HEK293 (cell line): ENCODE measurements around the gene ZNF664.

ENCODE experiments used
- CTCF ChIA-PET: fragments of 350-600 bp; formaldehyde crosslinking; extraction: SDS; loops from one replicate; lab custom pipeline; 2021; ENCODE audit warnings: antibody characterized with exemption; lab: Yijun Ruan, JAX
- POLR2A ChIA-PET: fragments of 300-600 bp; formaldehyde crosslinking; extraction: SDS; loops from one replicate; lab custom pipeline; 2020; ENCODE audit warnings: antibody characterized with exemption, inconsistent platforms; lab: Yijun Ruan, JAX
- H3K27ac ChIP-seq: fragments of 200-500 bp; sonication (Bioruptor generic); 2 replicates; pipeline ENCODE4 v1.5.1; 2014; ENCODE audit warnings: low read depth, low read length, control low read depth, inconsistent platforms; ENCODE audit errors: extremely low read depth
- H3K36me3 ChIP-seq, 2 experiments: fragments of 200-500 bp in 1 of 2; sonication (Bioruptor generic) in 1 of 2; 1 replicate in 1 of 2; 2 replicates in 1 of 2; pipeline ENCODE4 v1.5.1; 2014 to 2017; ENCODE audit warnings: inconsistent platforms in 2 of 2, low read length in 2 of 2; ENCODE audit not compliant: control insufficient read depth in 2 of 2, insufficient read depth in 1 of 2
- H3K4me1 ChIP-seq: fragments of 200-500 bp; sonication (Bioruptor generic); 2 replicates; pipeline ENCODE4 v1.5.1; 2014; ENCODE audit warnings: mild to moderate bottlenecking, low read length, inconsistent platforms; ENCODE audit not compliant: control insufficient read depth, insufficient read depth
- H3K4me3 ChIP-seq: 2 replicates; pipeline ENCODE4 v1.5.1; 2011; ENCODE audit warnings: low read depth, mild to moderate bottlenecking, control low read depth, low read length, moderate library complexity
- H3K9me3 ChIP-seq: fragments of 200-500 bp; sonication (Bioruptor generic); 2 replicates; pipeline ENCODE4 v1.5.1; 2014; ENCODE audit warnings: low read depth, low read length, inconsistent platforms; ENCODE audit not compliant: control insufficient read depth, insufficient read depth
- GLIS2 ChIP-seq: fragments of 450-650 bp; formaldehyde crosslinking; IDR thresholded peaks from 2 replicates; pipeline ENCODE4 v1.5.1; 2016; ENCODE audit warnings: missing biosample characterization, missing genetic modification characterization
- HOXA7 ChIP-seq: sonication (generic); formaldehyde crosslinking; IDR thresholded peaks from 2 replicates; pipeline ENCODE4 v1.8.1; 2022; ENCODE audit warnings: missing genetic modification reagents, borderline replicate concordance
- KLF7 ChIP-seq: fragments of 450-650 bp; formaldehyde crosslinking; IDR thresholded peaks from 2 replicates; pipeline ENCODE4 v1.5.1; 2016; ENCODE audit warnings: missing biosample characterization, missing genetic modification characterization, borderline replicate concordance
- RBAK ChIP-seq: fragments of 450-650 bp; formaldehyde crosslinking; IDR thresholded peaks from 2 replicates; pipeline ENCODE4 v1.5.1; 2016; ENCODE audit warnings: missing biosample characterization, missing genetic modification characterization
- SP7 ChIP-seq: fragments of 450-650 bp; formaldehyde crosslinking; IDR thresholded peaks from 2 replicates; pipeline ENCODE4 v1.5.1; 2016; ENCODE audit warnings: missing biosample characterization, missing genetic modification characterization
- ZBTB21 ChIP-seq: fragments of 450-650 bp; formaldehyde crosslinking; IDR thresholded peaks from 2 replicates; pipeline ENCODE4 v1.5.1; 2017; ENCODE audit warnings: missing biosample characterization, missing genetic modification characterization
- ZBTB48 ChIP-seq: fragments of 450-650 bp; formaldehyde crosslinking; IDR thresholded peaks from 2 replicates; pipeline ENCODE4 v1.5.1; 2016; ENCODE audit warnings: missing biosample characterization, missing genetic modification characterization
- ZBTB8A ChIP-seq: fragments of 450-650 bp; formaldehyde crosslinking; IDR thresholded peaks from 2 replicates; pipeline ENCODE4 v1.5.1; 2016; ENCODE audit warnings: missing biosample characterization, missing genetic modification characterization
- ZNF335 ChIP-seq: fragments of 450-650 bp; formaldehyde crosslinking; conservative IDR thresholded peaks from 2 replicates; pipeline ENCODE4 v1.5.1; 2016; ENCODE audit warnings: missing biosample characterization, missing genetic modification characterization
- ZNF394 ChIP-seq: fragments of 450-650 bp; formaldehyde crosslinking; IDR thresholded peaks from 2 replicates; pipeline ENCODE4 v1.5.1; 2016; ENCODE audit warnings: missing biosample characterization, missing genetic modification characterization, mild to moderate bottlenecking, moderate library complexity, borderline replicate concordance
- ZNF433 ChIP-seq: fragments of 450-650 bp; formaldehyde crosslinking; IDR thresholded peaks from 2 replicates; pipeline ENCODE4 v1.5.1; 2016; ENCODE audit warnings: missing biosample characterization, missing genetic modification characterization, low read depth
- ZNF529 ChIP-seq: fragments of 450-650 bp; formaldehyde crosslinking; IDR thresholded peaks from 2 replicates; pipeline ENCODE4 v1.5.1; 2017; ENCODE audit warnings: missing genetic modification characterization, missing biosample characterization; ENCODE audit not compliant: insufficient replicate concordance
- ZNF530 ChIP-seq: fragments of 450-650 bp; formaldehyde crosslinking; IDR thresholded peaks from 2 replicates; pipeline ENCODE4 v1.5.1; 2016; ENCODE audit warnings: low read depth, missing biosample characterization, missing genetic modification characterization
- ZNF561 ChIP-seq: fragments of 450-650 bp; IDR thresholded peaks from 2 replicates; pipeline ENCODE4 v1.5.1; 2018; ENCODE audit warnings: missing biosample characterization, missing genetic modification characterization, borderline replicate concordance
- ZNF596 ChIP-seq: fragments of 450-650 bp; IDR thresholded peaks from 2 replicates; pipeline ENCODE4 v1.5.0; 2018; ENCODE audit warnings: missing biosample characterization, mild to moderate bottlenecking, missing genetic modification characterization, moderate library complexity
- ZNF610 ChIP-seq: fragments of 450-650 bp; formaldehyde crosslinking; IDR thresholded peaks from 2 replicates; pipeline ENCODE4 v1.5.1; 2016; ENCODE audit warnings: missing biosample characterization, missing genetic modification characterization, borderline replicate concordance
- ZNF626 ChIP-seq: fragments of 450-650 bp; sonication (Bioruptor Pico); formaldehyde crosslinking; IDR thresholded peaks from 2 replicates; pipeline ENCODE4 v1.5.1; 2018; ENCODE audit warnings: missing biosample characterization, missing genetic modification characterization, inconsistent platforms
- ZNF629 ChIP-seq: fragments of 450-650 bp; formaldehyde crosslinking; IDR thresholded peaks from 2 replicates; pipeline ENCODE4 v1.5.1; 2017; ENCODE audit warnings: missing biosample characterization, missing genetic modification characterization
- ZNF791 ChIP-seq: fragments of 450-650 bp; formaldehyde crosslinking; IDR thresholded peaks from 2 replicates; pipeline ENCODE4 v1.5.1; 2016; ENCODE audit warnings: missing biosample characterization, missing genetic modification characterization
- TF ChIP-seq, protein P1 (sequence below): fragments of 450-650 bp; formaldehyde crosslinking; conservative IDR thresholded peaks from 2 replicates; pipeline ENCODE4 v1.5.1; 2016; ENCODE audit warnings: low read depth, missing biosample characterization, missing genetic modification characterization
- TF ChIP-seq, protein P2 (sequence below): fragments of 450-650 bp; formaldehyde crosslinking; IDR thresholded peaks from 2 replicates; pipeline ENCODE4 v1.5.1; 2016; ENCODE audit warnings: missing biosample characterization, missing genetic modification characterization
- TF ChIP-seq, protein P3 (sequence below): fragments of 450-650 bp; formaldehyde crosslinking; IDR thresholded peaks from 2 replicates; pipeline ENCODE4 v1.5.1; 2016; ENCODE audit warnings: missing biosample characterization, missing genetic modification characterization
- TF ChIP-seq, protein P4 (sequence below): fragments of 450-650 bp; formaldehyde crosslinking; IDR thresholded peaks from 2 replicates; pipeline ENCODE4 v1.5.1; 2016; ENCODE audit warnings: missing biosample characterization, missing genetic modification characterization, low read depth

Gene ZNF664

DNA sequence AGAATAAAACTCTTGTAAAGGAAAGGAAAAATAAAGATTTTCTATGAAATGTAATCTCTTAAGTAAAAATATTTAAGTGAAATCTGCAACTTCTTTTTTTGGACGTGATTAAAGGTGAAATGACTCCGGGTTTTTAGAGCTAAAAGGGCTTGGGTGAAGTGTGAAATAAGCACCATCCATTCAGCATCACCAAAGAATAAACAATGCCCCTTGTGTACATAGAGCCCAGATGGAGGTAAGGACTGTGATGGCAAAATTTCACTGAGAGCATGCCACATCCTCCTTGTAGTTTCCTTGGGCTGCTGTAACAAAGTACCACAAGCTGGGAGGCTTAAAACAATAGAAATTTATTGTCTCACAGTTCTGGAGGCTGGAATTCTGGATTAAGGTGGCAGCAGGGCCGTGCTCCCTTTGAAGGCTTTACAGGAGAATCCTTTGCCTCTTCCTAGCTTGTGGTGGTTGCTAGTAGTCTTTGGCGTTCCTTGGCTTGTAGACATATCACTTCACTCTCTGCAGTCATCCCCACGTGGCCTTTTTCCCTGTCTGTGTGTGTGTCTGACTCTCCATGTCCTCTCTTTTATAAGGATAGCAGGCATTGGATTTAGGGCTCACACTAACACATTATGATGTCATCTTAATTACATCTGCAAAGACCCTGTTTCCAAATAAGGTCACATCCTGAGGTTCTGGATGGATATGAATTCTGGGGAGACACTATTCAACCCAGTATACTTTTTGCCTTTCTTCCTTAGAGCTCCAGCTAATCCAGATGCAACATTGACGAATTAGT lies 24.2 kb downstream of the ZNF664 start:
- POLR2A ChIA-PET: interaction anchor here (1.3 kb wide), 1 partner anchor 19 kb away, joined by 3 read pairs; no protein-coding TSS in a partner anchor

DNA sequence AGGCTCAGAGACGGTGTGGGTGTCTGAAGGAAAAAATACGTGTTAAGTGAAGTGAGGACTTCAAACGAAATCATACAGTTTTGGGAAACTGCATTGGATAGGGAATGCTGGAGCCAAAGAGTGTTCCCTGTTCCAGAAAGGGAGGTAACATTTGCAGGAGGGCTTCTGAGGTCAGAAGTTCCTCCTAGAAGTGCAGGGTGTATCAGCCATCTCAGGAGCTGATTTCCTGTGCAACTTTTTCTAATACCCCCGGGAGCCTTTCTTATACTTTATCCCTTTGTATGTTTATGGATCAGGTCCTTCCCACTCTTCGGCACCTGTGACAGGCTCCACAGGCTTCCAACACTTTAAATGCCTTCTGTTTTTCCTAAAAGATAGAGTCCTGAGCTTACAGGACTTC lies 24.9 kb downstream of the ZNF664 start:
- H3K9me3 ChIP-seq: no peaks in the 10 kb centered on the region
- ChIA-PET CTCF (interaction anchor here (0.5 to 1.3 kb wide), 3 partner anchors 11 to 369 kb away, joined by 3 to 6 read pairs (median 4); no protein-coding TSS in a partner anchor), POLR2A (no interaction called here)
- no peaks in the 10 kb centered on the region; the same call in 1 of the 2 replicates for H3K4me1 ChIP-seq
- H3K4me3 ChIP-seq: no peak overlapping the region
- TF ChIP-seq ZNF530 (tag by site-specific recombination) (no peak), ZBTB48 (no peak), ZNF610 (tag by site-specific recombination) (no peak), ZBTB8A (tag by site-specific recombination) (no peak), ZNF791 (no peak), KLF7 (tag by site-specific recombination) (no peak), ZBTB21 (no peak), ZNF596 (tag by site-specific recombination) (no peak), ZNF626 (tag by site-specific recombination) (no peak), ZNF433 (tag by site-specific recombination) (no peak), ZNF394 (tag by site-specific recombination) (no peak), ZNF529 (tag by site-specific recombination) (no peak), GLIS2 (no peak), HOXA7 (CRISPR knock-in tag) (no peak)
- TF ChIP-seq, protein P1, sequence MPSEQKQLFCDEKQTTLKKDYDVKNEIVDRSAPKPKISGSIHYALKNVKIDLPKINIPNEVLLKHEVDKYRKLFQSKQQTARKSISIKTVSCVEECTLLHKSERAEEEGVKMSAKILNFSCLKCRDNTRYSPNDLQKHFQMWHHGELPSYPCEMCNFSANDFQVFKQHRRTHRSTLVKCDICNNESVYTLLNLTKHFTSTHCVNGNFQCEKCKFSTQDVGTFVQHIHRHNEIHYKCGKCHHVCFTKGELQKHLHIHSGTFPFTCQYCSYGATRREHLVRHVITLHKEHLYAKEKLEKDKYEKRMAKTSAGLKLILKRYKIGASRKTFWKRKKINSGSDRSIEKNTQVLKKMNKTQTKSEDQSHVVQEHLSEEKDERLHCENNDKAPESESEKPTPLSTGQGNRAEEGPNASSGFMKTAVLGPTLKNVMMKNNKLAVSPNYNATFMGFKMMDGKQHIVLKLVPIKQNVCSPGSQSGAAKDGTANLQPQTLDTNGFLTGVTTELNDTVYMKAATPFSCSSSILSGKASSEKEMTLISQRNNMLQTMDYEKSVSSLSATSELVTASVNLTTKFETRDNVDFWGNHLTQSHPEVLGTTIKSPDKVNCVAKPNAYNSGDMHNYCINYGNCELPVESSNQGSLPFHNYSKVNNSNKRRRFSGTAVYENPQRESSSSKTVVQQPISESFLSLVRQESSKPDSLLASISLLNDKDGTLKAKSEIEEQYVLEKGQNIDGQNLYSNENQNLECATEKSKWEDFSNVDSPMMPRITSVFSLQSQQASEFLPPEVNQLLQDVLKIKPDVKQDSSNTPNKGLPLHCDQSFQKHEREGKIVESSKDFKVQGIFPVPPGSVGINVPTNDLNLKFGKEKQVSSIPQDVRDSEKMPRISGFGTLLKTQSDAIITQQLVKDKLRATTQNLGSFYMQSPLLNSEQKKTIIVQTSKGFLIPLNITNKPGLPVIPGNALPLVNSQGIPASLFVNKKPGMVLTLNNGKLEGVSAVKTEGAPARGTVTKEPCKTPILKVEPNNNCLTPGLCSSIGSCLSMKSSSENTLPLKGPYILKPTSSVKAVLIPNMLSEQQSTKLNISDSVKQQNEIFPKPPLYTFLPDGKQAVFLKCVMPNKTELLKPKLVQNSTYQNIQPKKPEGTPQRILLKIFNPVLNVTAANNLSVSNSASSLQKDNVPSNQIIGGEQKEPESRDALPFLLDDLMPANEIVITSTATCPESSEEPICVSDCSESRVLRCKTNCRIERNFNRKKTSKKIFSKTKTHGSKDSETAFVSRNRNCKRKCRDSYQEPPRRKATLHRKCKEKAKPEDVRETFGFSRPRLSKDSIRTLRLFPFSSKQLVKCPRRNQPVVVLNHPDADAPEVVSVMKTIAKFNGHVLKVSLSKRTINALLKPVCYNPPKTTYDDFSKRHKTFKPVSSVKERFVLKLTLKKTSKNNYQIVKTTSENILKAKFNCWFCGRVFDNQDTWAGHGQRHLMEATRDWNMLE (tag by site-specific recombination): no peak
- TF ChIP-seq, protein P2, sequence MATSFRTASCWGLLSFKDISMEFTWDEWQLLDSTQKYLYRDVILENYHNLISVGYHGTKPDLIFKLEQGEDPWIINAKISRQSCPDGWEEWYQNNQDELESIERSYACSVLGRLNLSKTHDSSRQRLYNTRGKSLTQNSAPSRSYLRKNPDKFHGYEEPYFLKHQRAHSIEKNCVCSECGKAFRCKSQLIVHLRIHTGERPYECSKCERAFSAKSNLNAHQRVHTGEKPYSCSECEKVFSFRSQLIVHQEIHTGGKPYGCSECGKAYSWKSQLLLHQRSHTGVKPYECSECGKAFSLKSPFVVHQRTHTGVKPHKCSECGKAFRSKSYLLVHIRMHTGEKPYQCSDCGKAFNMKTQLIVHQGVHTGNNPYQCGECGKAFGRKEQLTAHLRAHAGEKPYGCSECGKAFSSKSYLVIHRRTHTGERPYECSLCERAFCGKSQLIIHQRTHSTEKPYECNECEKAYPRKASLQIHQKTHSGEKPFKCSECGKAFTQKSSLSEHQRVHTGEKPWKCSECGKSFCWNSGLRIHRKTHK: no peak
- TF ChIP-seq, protein P3, sequence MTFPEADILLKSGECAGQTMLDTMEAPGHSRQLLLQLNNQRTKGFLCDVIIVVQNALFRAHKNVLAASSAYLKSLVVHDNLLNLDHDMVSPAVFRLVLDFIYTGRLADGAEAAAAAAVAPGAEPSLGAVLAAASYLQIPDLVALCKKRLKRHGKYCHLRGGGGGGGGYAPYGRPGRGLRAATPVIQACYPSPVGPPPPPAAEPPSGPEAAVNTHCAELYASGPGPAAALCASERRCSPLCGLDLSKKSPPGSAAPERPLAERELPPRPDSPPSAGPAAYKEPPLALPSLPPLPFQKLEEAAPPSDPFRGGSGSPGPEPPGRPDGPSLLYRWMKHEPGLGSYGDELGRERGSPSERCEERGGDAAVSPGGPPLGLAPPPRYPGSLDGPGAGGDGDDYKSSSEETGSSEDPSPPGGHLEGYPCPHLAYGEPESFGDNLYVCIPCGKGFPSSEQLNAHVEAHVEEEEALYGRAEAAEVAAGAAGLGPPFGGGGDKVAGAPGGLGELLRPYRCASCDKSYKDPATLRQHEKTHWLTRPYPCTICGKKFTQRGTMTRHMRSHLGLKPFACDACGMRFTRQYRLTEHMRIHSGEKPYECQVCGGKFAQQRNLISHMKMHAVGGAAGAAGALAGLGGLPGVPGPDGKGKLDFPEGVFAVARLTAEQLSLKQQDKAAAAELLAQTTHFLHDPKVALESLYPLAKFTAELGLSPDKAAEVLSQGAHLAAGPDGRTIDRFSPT: no peak
- no peak overlapping the region for H3K27ac ChIP-seq
- H3K36me3 ChIP-seq: peaks cover 0 to 59% of the 10 kb centered on the region in 2 experiments; a peak in 1 of 3 replicates

More for the DNA sequence above, 24.2 kb downstream of the ZNF664 start:
- Histone ChIP-seq H3K4me1 (no peaks in the 10 kb centered on the region; the same call in 1 of the 2 replicates), H3K36me3 (peaks cover 0 to 62% of the 10 kb centered on the region in 2 experiments; a peak in 1 of 3 replicates), H3K9me3 (no peaks in the 10 kb centered on the region), H3K4me3 (no peak overlapping the region), H3K27ac (no peak overlapping the region)
- CTCF ChIA-PET: interaction anchor here (0.5 to 1.3 kb wide), 6 partner anchors 11 to 295 kb away, joined by 3 to 6 read pairs (median 4); no protein-coding TSS in a partner anchor
- no peak for TF ChIP-seq ZNF561 (tag by site-specific recombination)
- TF ChIP-seq RBAK (tag by site-specific recombination): no peak
- TF ChIP-seq, protein P4, sequence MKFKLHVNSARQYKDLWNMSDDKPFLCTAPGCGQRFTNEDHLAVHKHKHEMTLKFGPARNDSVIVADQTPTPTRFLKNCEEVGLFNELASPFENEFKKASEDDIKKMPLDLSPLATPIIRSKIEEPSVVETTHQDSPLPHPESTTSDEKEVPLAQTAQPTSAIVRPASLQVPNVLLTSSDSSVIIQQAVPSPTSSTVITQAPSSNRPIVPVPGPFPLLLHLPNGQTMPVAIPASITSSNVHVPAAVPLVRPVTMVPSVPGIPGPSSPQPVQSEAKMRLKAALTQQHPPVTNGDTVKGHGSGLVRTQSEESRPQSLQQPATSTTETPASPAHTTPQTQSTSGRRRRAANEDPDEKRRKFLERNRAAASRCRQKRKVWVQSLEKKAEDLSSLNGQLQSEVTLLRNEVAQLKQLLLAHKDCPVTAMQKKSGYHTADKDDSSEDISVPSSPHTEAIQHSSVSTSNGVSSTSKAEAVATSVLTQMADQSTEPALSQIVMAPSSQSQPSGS (tag by site-specific recombination): peak; percentile 93
- no peak for TF ChIP-seq SP7 (tag by site-specific recombination)
- TF ChIP-seq ZNF629: peak; percentile 57
- peak; percentile 60; the same call in 1 of the 2 replicates for TF ChIP-seq ZBTB21
- peak; percentile 64 for TF ChIP-seq ZNF335 (tag by site-specific recombination)
